ENCODE data around the gene TAGLN. TPM values are rescaled to one million over a fixed set of nuclear protein-coding genes. Genes with fewer than 3 reads are reported as not detected.

The TAGLN gene
- total and polyA plus RNA-seq, 2 of the 8 experiments (the other 6 are each of a cell fraction or from before 2014, with no cell fraction given): 140 to 300 TPM

DNA sequence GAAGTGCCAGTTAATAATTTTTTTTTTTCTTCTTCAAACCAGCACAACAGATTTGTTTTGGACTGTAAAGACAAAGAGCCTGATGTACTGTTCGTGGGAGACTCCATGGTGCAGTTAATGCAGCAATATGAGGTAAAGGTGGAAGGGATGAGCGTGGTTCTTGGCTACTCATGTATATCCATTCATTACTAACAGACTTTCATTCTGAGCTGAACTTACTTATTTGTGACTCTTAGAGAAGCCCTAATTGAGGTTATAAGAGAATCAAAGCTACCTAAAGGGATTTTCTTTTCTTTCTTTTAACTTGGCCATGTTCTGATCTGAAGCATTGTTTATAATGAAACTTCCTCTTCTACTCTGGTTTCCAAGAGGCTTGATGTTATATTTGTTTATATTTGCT lies 39.3 kb upstream of the TAGLN start:
- H4K8ac ChIP-seq (ENCODE audit: extremely low read depth, insufficient read depth, low read length): no peak overlapping the region
- H2AFZ ChIP-seq (ENCODE audit: low read length): no peak overlapping the region
- no peak overlapping the region for H3K14ac ChIP-seq (ENCODE audit: insufficient read length)
- H2BK20ac ChIP-seq (ENCODE audit: low read length): no peak overlapping the region
- H3K4me2 ChIP-seq (ENCODE audit: insufficient read depth in 1 of 2, low read depth in 2 of 2, low read length in 2 of 2): no peak overlapping the region
- ChIA-PET CTCF (ENCODE audit: partially characterized antibody) (no interaction called here), POLR2A (ENCODE audit: partially characterized antibody) (interaction anchor here (1.6 to 5.4 kb wide), 3 partner anchors 11 to 15 kb away, joined by 3 to 35 read pairs (median 25); no protein-coding TSS in a partner anchor)
- peaks cover 6% of the 10 kb centered on the region for H3K79me1 ChIP-seq (ENCODE audit: low read depth, low read length)
- H3K9me3 ChIP-seq (ENCODE audit: insufficient read depth in 2 of 2, low read depth in 1 of 2, low read length in 1 of 2): no peaks in the 10 kb centered on the region
- no peak overlapping the region for H4K5ac ChIP-seq (ENCODE audit: insufficient read length, low read depth, low read length)
- DNase-seq (ENCODE audit: low read depth in 1 of 2, low spot score in 2 of 2): no peak
- no peak overlapping the region for H2BK120ac ChIP-seq (replicated peaks; ENCODE audit: low read depth, low read length)
- H3K27ac ChIP-seq (ENCODE audit: low read depth, low read length): no peak overlapping the region
- 85% methylated on average over 2 of the region's 2 CpGs; no CpG with 5 or more reads in 1 of the 2 experiments for WGBS, 2 experiments (ENCODE audit: extremely low coverage in 1 of 2, insufficient coverage in 1 of 2, insufficient read length in 1 of 2, insufficient replicate concordance in 2 of 2, low coverage in 1 of 2, low lambda C conversion rate in 2 of 2, missing lambda C conversion rate in 1 of 2)
- H3K18ac ChIP-seq (ENCODE audit: extremely low read depth, low read length): no peak overlapping the region
- H2BK15ac ChIP-seq (ENCODE audit: low read length): no peak overlapping the region
- H3K9ac ChIP-seq (replicated peaks in 1 of 4; ENCODE audit: extremely low read depth in 1 of 4, low read depth in 3 of 4, low read length in 3 of 4): no peak overlapping the region
- H2BK5ac ChIP-seq (ENCODE audit: low read depth, low read length): no peak overlapping the region
- H2AK5ac ChIP-seq (ENCODE audit: low read depth, low read length): no peak overlapping the region
- peaks cover 9 to 10% of the 10 kb centered on the region in 2 experiments for H4K20me1 ChIP-seq (replicated peaks in 1 of 2; ENCODE audit: control insufficient read depth in 1 of 2, insufficient read depth in 2 of 2, low read length in 2 of 2)
- H3K36me3 ChIP-seq (ENCODE audit: control insufficient read depth in 2 of 4, insufficient read depth in 4 of 4, low read length in 3 of 4): peaks cover 16 to 74% (median 36%) of the 10 kb centered on the region in 4 experiments
- no peaks in the 10 kb centered on the region for H3K4me1 ChIP-seq (replicated peaks in 1 of 4; ENCODE audit: control insufficient read depth in 3 of 4, insufficient read depth in 4 of 4, low read length in 3 of 4)
- peaks cover 2 to 66% of the 10 kb centered on the region in 2 experiments for H3K79me2 ChIP-seq (ENCODE audit: control insufficient read depth in 1 of 2, insufficient read depth in 2 of 2, low read length in 2 of 2)
- H2BK12ac ChIP-seq (ENCODE audit: low read depth, low read length): no peak overlapping the region
- H3K4me3 ChIP-seq (ENCODE audit: extremely low read depth in 1 of 4, insufficient read depth in 2 of 4, low read depth in 3 of 4, low read length in 4 of 4): no peak overlapping the region
- H4K91ac ChIP-seq (replicated peaks; ENCODE audit: insufficient read length, low read length): no peak overlapping the region
- H3K4ac ChIP-seq (replicated peaks; ENCODE audit: insufficient read length, low read depth, low read length): no peak overlapping the region
- H3K23me2 ChIP-seq (ENCODE audit: low read depth, low read length): no peaks in the 10 kb centered on the region
- H3K56ac ChIP-seq (replicated peaks; ENCODE audit: insufficient read length, low read depth, low read length): no peak overlapping the region
- H3K23ac ChIP-seq (ENCODE audit: insufficient read length): no peak overlapping the region
- no peaks in the 10 kb centered on the region for H3K27me3 ChIP-seq (replicated peaks in 1 of 4; ENCODE audit: control insufficient read depth in 3 of 4, extremely low read depth in 1 of 4, insufficient read depth in 3 of 4, low read length in 3 of 4)
- FAIRE-seq: no peak
- TF ChIP-seq GABPA (IDR thresholded peaks at IDR 0.05; ENCODE audit: borderline replicate concordance, insufficient read depth, low read length) (no peak), PHF8 (conservative IDR thresholded peaks at IDR 0.05; ENCODE audit: low read depth, low read length) (no peak), RFX5 (IDR thresholded peaks at IDR 0.05; ENCODE audit: borderline replicate concordance, low read depth, low read length) (no peak), RXRA (IDR thresholded peaks at IDR 0.05; ENCODE audit: insufficient read depth, low read depth, low read length) (no peak), CTBP2 (IDR thresholded peaks at IDR 0.05; ENCODE audit: borderline replicate concordance, insufficient read depth, insufficient read length, low read length) (no peak), BRCA1 (IDR thresholded peaks at IDR 0.05; ENCODE audit: low read depth, low read length) (no peak), EP300 (IDR thresholded peaks at IDR 0.05; ENCODE audit: borderline replicate concordance in 1 of 2, low read depth in 2 of 2, low read length in 2 of 2) (no peak), FOSL1 (IDR thresholded peaks at IDR 0.05; ENCODE audit: insufficient read depth, low read depth, low read length) (no peak), SIRT6 (IDR thresholded peaks at IDR 0.05; ENCODE audit: low read length) (no peak), JUN (IDR thresholded peaks at IDR 0.05; ENCODE audit: low read depth, low read length) (no peak), KDM1A (IDR thresholded peaks at IDR 0.05; ENCODE audit: borderline replicate concordance, low read length) (no peak)
